GM21786 (cell line): ENCODE data around the gene UNG.

ENCODE experiments used
- ATAC-seq: cut with Tn5 transposase; IDR thresholded peaks from one replicate; pipeline ENCODE4 v1.9.1; 2021; ENCODE audit not compliant: unreplicated experiment

UNG gene

GRCh38 chr12:109088818-109089217 lies 8.6 kb upstream of the UNG start:
- no peak for ATAC-seq

- no peak for ATAC-seq
Observed at GRCh38 chr12:109089683-109090082, 7.7 kb upstream of the UNG start.

DNA sequence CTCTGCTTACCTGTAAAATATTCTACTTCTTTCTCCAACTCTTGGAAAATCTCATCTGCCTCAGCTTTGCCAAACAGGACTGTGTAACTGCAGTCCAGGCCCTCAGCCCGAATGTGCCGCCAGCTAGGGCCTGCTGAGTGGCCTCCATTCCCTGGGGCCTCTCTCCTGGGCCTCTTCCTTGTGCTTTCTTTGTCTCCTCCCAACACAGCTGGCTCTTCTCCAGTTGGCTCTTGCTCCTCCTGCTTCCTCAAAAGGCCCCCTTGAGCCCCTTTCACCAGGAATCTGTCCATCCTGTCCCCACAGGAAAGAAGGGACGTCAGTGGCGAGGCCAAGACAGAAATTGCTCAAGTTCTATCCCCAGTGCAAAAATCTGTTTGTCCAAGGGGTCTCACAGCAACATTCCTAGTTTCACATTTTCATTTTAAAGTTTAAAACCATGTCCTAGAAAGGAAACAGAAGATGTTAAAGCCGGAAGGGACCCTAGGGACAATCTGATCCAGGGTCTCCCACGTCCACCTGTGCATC lies 4.8 kb upstream of the UNG start:
- ATAC-seq, result no peak

- peak; percentile 66 for ATAC-seq
Observed at GRCh38 chr12:109093022-109093918, 4.1 kb upstream of the UNG start, which contains the start of gene ALKBH2. Gene ALKBH2, minus strand, starts transcription at chr12:109093472. Its CDS starts 686 bp downstream, at chr12:109092786.

DNA sequence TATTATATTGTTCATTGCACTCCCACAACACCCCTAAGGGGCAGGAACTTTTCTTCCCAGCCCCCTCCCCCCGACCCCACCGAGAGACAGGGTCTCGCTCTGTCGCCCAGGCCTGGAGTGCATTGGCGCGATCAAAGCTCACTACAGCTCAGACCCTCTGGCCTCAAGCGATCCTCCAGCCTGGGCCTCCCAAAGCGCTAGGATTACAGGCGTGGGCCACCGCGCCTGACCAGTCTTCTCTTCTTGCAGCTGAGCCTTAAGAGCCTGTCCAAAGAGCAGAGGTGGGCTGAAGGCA lies 310 bp upstream of the UNG start:
- no peak for ATAC-seq

- ATAC-seq, result peak; percentile 25
Observed at GRCh38 chr12:109098183-109098604, 797 bp downstream of the UNG start.

GRCh38 chr12:109098651-109099050 lies 1.3 kb downstream of the UNG start:
- ATAC-seq, result no peak

DNA sequence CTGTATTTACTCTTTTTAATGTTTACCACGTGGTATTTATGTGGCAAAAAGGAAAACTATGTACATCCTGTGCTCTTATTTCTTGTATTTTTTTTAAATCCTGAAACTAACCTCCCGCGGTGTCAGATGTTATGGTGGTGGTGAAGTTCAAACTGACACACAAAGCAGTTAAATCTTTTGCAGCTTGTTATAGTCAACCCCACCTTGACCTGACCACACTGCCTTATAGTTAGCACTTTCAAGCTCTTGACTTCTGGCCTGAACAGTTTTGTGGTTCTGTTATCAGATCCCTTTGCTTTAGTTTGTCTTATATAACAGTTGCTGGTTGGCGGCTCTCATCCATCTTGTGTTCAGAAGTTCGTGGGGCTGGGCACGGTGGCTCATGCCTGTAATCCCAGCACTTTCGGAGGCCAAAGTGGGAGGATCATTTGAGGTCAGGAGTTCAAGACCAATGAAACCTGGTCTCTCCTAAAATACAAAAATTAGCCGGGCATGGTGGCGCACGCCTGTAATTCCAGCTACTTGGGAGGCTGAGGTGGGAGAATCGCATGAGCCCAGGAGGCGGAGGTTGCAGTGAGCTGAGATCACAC lies 2.1 kb downstream of the UNG start:
- no peak for ATAC-seq

DNA sequence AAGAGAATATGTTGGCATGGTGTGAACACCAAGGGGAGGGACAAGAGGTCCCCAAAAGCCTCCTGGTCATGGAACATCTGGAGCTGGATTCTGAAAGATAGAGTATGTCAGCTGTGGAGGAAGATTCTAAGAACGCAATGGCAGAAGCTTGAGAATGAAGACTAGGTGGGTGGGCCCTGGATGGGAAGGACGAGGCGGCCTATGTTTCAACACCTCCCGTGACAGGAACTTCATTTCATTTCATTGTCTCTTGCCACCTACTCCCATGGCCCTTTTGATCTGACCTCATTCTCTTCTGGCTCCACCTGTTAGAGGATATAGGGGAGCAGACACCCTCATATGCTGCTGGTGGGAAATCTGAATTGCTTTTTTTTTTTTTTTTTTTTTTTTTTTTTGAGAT lies 3.3 kb downstream of the UNG start:
- ATAC-seq, result no peak

DNA sequence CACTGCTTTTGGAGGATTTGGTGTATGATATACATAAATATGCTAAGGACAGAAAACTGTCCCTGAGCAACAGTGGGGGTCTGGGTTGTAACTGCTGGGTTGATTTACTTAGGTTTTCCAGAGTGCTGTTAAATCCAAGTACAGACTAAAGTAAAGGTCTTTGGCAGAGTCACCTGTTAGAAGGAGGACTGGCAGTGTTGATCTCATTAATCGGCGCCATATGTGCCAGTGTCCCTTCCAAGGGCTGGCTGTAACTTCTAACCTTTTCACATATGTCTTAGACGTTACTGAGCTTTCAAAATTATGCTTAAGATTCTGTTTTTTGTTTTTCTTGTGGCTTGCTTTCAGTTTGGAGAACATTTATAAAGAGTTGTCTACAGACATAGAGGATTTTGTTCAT lies 5.1 kb downstream of the UNG start:
- no peak for ATAC-seq

DNA sequence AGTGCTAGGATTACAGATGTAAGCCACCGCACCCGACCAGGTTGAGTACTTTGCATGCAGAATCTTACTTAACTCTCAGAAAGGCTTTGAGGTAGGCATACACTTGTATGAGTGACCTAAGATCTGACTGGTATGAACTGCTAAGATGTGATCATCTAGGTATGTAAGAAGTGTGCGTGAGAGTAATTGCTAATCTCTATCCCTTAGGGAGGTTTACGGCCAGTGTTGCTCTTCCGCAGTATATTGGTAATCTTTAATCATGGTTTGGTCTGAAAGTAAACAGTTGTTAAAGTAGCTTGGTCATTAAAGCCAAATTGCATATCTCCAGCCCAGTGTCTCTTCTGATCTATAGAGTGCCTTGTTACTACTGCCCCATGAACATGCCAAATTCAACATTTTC lies 7.8 kb downstream of the UNG start:
- no peak for ATAC-seq

DNA sequence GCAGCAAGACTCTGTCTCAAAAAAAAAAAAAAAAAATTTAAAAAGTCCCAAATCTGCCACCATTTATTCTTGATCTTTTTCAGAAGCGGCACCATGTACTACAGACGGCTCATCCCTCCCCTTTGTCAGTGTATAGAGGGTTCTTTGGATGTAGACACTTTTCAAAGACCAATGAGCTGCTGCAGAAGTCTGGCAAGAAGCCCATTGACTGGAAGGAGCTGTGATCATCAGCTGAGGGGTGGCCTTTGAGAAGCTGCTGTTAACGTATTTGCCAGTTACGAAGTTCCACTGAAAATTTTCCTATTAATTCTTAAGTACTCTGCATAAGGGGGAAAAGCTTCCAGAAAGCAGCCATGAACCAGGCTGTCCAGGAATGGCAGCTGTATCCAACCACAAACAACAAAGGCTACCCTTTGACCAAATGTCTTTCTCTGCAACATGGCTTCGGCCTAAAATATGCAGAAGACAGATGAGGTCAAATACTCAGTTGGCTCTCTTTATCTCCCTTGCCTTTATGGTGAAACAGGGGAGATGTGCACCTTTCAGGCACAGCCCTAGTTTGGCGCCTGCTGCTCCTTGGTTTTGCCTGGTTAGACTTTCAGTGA lies 12.5 kb downstream of the UNG start:
- ATAC-seq, result no peak

DNA sequence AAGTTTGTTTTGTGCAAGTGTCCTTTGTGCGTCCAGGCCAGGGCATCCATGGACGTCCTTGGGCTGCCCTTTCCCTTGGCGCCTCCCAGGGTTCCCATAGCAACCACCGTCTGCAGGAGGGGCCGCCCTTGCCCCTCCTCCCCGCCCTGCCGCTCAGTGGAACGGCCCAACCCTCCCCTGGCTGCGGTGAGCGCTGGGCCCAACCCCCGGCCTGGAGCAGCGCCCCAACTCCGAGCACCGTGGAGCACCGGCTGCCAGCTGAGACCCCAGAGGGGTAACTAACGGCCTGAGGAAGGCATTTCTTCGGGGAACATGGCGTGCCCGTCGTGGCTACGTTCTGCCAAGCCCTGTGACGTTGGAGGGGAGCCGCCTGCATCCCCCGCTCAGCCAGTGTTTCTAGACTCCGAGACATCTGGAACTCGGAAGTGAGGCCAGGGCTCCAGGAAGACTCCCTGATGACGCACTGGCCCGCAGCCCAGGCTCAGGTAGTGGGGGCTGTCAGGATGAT lies 13.6 kb downstream of the UNG start:
- ATAC-seq, result no peak

DNA sequence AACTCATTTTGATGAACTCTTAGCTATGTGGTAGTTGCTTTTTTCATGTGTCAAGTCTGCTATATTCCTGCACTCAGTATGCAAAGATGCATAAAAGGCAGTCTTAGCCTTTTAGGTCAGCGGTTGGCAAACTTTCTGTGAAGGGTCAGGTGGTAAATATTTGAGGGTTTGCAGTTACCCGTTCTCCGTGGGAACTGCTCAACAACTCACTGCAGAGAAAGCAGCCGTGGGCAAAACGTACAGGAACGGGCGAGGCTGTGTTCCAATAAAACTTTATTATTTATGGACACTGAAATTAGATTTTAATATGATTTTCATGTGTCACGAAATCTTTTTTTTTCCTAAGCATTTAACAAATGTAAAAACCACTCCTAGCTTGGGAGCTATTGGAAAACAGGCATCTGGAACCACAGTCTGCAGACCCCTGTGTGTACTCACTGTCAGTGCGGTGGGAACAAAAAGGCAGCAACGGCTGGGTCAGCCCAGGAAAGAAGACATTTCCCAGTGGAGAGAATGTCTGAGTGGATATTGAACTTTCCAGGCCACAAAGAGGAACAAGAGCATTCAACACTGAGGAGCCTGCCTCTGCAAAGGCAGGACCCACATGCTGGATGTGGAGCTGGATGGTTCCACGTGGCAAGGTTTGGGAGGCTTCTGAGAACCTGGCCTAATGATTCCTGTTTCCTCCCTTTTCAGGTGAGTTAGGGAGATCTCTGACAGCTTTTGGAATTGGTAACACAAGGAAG lies 15.5 kb downstream of the UNG start:
- ATAC-seq, result no peak

DNA sequence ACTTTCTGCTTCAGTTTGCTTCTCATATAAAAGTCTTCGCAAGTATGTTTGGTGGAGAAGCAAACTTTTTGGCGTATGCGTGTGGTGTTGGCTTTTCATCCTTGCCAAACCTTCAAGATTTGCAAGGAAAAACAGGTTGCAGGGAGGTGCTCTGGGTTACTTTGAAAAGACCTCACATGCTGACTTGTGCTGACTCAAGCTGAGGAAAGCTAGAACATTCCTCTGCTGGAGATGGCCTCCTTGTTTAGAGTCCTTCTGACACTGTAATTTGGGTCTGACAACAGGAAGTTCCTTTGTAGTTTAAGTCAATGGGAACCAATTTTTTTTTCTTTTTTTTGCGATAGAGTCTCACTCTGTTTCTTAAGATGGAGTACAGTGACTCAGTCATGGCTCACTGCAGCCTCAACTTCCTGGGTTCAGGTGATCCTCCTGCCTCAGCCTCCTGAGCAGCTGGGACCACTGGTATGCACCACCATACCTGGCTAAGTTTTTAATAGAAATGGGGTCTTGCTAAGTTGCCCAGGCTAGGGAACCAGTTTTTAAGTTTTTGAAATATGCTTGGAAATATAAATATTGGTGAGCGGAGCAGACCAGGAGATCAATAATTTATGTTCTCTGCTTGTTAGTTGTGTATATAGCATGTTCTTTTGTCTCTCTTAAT lies 16.4 kb downstream of the UNG start:
- no peak for ATAC-seq

DNA sequence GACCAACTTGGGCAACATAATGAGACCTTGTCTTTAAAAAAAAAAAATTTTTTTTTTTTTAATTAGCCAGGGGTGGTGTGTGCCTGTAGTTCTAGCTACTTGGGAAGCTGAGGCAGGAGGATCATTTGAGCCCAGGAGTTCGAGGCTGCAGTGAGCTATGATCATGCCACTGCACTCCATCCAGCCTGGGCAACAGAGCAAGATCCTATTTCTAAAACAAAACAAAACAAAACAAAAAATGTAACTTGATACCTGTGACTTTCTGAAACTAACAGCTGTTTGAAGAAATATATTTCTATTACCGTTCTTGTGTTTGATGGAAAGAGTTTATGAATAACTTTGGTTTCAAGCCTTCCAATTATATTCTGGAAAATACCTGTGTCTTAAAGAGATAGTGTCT lies 17.2 kb downstream of the UNG start:
- no peak for ATAC-seq

DNA sequence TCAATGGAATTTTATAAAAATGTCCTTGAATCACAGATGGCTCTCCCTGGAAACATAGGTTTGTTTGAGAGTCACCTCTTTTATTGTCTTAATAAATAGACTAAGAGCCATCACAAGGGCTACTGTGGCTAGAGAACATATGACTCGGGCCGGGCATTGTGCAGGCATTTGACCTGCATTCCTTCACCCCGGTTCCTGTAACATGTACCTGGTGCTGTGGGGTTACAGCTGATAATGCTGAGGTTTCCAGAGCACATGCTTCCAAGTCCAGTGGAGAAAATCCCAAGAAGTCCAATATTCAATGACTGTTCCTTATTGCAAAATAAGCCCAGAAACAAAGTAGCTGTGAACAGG lies 18.0 kb downstream of the UNG start:
- ATAC-seq, result no peak

DNA sequence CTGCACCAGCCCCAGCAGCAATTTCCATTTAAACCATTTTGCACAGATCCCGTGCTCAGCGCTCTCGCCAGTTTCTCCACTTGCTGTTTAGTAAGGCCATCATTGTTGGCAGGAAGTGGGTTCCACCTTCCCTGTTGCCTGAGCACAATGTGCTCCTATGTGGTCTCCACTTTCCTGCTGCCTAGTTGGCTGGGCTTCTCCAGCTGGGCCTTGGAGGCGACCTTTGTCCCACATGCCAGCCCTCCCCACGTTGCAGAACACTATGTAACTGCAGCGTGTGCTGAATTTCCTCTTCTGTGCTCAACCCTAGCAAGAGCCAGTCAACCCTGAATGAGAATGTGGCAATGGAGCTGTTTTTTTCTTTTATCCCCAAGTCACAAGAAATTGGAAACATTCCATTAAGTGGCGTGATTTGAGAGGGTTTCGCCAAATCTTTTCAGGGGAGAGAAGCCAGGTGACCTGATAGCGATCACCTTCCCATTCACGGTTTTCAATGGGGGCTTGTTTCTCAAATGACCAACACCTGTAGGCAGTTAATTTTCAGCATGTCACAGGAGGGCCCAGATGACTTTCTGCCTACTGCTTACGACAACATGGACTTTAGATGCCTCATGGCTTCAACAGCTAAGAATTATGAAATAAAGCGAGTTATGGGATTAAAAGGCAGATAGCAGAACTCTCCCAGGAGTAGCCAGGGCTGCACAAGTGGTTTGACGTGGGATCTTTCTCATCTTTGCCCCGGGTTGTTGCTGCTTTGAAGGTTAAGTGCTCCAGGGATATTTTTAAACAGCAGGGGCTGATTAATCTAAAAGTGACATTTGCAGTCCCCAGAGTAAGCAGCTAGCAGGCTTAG lies 18.6 kb downstream of the UNG start, which contains the start of gene ACACB:
Gene ACACB (plus strand): TSS at position 830 of the 853 bp plus-strand sequence. CDS start 22,819 bp downstream, outside the sequence.
- no peak for ATAC-seq

DNA sequence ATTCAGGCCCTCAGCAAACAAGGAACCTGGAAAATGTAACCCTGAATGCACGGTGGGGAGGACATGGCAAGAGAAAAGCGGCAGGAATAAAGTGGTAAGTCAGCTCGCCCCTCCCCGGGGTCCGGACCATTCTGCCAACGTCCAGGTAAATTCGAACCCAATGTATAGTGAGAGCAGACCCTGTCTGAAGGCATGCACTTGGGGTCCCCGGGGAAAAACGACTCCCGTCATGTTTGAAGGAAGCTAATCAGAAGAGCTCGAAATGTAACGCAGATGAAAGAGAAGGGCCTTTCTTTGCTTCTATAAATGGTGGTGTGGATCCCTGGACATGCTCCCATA lies 19.2 kb downstream of the UNG start:
- no peak for ATAC-seq

DNA sequence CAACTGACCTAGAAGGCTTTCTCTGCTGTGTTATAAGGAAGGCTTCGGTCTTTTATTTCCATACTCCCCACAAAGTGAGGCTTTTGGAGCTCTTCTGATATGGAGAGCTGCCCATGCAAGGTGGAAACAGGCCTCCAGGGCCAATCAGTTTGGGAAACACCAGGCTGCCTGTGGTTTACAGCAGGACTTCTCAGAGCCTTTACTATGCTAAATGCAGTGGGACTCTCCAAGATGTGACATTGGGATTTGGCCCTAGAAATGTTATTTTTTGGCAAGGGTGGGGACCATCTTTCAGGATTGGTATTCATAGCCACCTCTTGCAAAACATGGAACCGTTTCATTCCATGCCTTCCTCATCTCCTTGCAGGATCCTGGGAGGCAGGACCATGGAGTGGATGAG lies 22.7 kb downstream of the UNG start:
- no peak for ATAC-seq
